Measurements from ENCODE around the gene VPS54.
"Not testable (repeated sequence)": the region's sequence is repeated elsewhere in the genome, so short reads cannot be mapped to it uniquely, and the experiment has no call there.

VPS54 gene

DNA sequence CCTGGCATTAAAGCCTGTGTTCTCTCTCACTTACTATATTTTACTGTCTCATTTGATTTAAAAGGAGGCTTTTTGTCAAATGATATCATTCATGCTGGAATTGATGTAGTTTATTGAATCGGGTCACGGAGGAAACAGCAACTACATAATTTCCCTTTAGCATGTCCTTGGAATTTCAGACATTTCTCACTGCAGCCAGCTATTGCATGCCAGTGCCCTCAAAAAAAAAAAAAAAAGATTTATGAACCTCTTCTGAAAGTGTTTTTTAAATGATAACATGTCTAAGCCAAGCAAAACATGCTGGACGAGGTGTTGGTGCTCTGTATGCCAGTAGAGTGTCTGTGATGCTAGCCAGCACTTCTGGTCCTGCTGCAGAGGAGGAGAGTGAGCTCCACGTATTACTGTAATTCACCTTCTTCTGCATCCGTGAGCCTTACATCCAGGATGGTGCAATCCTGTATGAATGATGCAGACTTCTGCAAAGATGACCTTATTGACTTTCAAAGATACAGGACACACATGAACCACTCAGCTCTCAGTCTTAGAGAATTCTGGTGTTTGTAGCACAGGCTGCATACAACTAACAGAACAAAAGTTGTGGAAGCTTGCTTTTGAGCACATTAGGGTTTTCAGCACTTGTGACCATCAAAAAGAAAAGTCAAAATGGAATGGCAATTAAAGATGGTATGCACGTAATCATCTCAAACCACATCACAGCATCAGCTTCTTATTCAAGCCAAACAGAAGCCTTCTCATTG is 146.5 kb downstream of the VPS54 start:
- DNase-seq (ENCODE audit: low spot score), result peak; percentile 9

DNA sequence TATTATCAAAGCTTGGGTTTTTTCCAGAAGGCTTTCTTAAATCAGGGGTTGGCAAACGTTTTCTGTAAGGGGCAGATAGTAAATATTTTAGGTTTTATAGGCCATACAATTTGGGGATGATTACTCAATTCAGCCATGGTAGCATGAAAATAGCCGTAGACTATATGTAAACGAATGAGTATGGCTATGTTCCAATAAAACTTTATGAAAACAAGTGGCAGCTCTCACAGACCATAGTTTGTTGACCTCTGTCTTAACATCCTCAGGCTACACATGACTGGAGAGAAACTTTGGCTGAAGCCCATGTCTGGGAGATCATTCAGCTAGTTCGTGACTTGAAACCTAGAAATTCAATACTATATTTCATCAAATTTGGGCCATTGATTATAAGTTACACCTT is 147.4 kb downstream of the VPS54 start:
- no peak for DNase-seq (ENCODE audit: low spot score)

DNA sequence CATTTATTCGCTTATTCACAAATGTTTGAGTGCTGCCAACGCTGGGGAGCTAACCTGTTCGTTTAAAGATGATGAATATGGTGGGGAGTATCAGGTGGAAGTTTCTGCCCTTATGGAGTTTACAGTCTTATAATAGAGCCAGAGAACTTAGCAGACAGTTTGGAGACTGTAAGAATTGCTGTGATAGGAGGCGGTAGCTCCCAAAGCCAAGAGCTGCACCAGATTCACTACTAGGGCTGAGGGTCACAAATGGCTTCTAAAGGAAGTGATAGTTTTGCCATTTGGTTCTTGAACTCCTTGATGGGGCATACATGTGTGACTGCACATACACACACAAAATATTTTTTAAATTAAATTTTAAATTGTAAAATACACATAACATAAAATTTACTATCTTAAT is 148.5 kb downstream of the VPS54 start:
- no peak for DNase-seq (ENCODE audit: low spot score)

DNA sequence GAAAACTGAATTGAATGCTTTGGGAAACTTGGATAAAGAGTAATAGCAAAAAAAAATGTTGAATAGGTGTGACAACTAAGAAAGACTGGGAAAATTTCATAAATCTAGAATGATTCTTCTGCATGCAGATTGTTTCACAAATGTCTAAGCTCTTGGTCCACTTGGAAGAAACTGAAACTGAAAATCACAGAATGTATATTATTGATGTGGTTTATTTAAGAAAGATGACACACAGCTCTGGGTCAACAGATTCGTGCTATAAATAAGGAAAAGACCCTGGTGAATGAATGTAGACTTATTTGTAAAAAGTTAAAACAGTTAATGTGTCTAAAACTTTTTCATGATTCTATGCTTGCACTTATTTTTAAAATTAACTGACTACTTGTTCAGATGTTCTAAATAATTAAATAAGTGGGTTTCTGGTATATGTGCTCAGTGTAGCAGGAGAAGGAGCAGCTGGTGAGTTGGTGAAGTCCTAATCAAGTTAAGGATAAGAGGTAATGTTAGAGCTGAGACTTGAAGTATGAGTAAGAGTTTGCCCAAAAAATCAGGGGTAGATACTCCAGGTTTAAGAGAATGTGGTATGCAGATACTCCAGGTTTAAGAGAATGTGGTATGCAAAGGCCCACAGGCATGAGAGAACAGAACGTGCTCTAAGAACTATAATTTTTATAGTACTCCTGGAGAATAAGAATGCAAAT is 153.1 kb downstream of the VPS54 start:
- no peak for DNase-seq (ENCODE audit: low spot score)

DNA sequence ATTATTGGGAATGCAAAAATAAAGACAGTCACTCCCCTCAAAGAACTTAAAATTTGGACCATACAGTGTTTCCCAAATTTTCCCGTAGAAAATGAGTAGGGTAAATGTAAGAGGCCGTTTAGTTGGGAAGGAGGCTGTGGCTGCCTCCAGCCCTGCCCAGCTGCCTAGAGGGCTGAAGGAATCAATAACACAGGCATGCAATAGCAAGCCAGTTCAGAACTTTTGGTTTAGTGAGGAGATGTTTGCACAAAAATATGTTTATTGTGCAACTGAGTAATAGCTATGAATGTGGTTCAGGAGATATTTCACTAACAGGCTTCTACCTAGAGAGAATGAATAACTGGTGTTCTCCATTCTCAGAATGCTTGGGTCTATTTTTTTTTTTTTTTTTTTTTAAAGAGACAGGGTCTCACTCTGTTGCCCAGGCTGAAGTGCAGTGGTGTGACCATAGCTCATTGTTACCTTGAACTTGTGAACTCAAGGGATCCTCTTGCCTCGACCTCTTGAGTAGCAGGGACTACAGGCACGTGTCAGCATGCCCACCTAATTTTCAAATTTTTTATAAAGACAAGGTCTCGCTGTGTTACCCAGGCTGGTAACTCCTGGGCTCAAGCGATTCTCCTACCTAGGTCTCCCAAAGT is 153.9 kb downstream of the VPS54 start:
- DNase-seq (ENCODE audit: low spot score), result peak; percentile 63

DNA sequence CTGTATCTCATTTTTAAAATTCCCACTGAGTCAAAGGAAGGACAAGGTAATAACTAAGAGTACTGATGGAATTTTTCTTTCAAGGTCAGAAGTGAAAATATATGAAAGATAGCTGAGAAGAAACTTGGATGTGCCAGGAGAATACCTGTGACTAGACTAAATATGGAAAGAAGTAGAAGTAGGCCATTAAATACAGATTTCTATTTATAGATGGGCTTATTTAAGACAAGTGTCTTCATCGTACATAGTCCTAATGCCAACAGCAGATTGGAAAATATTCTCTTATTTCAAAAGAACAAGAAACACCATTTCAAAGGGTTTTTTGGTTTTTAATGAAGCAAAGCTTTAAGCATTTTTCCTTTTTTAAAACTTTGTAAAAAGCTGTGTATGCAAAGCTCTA is 155.5 kb downstream of the VPS54 start:
- DNase-seq (ENCODE audit: low spot score), result no peak

DNA sequence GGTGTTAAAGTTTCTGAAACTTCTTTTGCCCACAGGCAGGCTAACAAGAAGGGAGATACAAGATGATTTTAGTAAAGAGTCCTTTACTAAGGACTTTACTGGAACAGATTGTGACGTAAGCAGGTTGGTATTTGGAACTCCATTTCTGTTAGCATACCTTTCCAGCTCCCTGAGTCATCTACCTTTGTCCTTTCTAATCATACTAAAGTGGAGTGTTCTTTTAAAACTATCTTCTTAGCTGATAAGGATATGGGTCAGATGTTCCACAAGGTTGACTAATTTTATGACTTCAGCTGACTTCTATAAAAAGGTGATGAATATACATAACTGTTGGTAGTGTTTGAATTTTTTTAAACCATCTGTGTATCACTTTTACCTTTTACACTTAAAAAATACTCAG is 156.4 kb downstream of the VPS54 start:
- no peak for DNase-seq (ENCODE audit: low spot score)

DNA sequence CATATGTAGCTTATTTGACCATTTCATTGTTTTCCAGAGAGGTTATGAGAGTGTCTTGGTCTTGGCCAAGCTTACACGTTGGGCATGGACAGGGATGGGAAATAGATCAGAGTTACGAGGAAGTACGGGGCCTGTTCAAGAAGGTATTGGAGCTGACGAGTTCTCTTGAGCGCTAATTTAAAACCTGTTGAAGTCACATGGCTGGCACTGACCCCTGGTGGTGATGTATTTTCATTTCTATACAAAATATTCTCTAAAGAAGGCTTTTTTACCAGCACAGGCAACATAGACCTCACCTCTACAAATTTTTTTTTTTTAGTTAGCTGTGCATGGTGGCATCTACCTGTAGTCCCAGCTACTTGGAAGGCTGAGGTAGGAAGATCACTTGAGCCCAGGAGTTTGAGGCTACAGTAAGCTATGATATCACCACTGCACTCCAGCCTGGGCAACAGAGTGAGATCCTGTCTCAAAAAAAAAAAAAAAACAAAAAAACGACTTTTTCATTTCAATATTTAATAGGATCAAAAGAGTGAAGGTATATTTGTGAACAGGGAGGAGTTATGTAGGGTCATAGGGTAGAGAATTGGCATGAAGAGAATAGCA is 157.9 kb downstream of the VPS54 start:
- DNase-seq (ENCODE audit: low spot score), result peak; percentile 59

DNA sequence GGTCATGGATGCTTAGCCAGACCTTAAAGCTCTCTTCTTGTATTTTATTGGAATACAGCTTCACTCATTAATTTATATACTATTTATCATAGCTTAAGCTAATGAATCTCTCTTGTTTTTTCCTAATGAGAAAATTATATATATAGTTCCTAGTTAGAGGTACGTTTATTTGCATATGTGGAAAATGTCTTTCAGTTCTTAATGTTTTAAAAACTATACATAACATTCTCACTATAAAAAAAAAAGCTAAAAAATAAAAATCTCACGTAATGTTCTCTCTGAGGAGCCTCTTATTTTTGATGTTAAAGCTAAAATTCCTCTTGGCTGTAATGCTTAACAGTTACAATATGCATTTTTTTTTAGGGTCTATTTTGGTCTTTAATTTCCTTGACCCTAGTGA is 160.9 kb downstream of the VPS54 start:
- DNase-seq (ENCODE audit: low spot score), result no peak

DNA sequence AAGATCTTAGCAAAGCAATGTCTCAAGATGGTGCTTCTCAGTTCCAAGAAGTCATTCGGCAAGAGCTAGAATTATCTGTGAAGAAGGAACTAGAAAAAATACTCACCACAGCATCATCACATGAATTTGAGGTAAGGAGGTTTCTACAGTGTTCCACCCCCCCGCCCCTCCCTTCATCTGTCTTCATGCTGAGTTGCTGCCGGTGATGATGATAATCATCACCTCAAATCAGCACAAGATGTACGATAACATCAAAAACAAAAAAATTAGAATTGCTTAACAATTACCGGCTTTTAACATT is 163.0 kb downstream of the VPS54 start:
- DNase-seq (ENCODE audit: low spot score), result no peak

DNA sequence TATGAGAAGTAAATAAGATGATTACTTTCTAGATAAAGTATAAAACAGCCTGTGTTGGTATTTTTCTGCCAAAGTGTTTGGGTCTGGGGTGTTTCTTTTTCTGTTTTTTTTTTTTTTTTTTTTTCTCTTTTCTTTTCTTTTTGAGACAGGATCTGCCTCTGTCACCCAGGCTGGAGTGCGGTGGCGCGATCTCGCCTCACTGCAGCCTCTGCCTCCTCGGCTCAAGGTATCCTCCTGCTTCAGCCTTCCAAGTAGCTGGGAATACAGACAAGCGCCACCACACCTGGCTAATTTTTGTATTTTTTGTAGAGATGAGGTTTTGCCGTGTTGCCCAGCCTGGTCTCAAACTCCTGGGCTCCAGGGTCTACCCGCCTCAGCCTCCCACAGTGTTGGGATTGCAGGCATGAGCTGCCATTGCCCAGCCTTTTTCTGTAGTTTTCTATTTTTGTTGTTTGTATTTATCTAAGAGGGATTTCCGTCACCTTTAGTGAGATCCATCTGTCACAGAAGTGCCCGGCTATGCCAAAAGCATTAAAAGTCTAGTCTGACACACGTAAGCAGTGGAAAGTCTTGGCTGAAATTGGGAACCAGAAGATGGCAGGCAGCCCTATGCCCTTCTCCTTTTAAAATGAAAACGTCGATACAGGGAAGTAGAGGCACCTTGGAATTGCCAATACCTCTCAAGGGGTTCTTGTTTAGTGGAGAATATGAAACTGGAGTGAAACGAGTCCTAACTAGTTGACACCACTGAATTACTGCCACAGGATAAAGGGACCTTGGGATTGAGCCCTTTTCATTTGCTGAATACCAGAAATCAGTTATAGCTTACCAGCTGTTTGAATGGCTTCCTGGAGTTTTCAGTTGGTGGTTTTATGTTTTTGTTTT is 163.6 kb downstream of the VPS54 start:
- DNase-seq (ENCODE audit: low spot score), result no peak

DNA sequence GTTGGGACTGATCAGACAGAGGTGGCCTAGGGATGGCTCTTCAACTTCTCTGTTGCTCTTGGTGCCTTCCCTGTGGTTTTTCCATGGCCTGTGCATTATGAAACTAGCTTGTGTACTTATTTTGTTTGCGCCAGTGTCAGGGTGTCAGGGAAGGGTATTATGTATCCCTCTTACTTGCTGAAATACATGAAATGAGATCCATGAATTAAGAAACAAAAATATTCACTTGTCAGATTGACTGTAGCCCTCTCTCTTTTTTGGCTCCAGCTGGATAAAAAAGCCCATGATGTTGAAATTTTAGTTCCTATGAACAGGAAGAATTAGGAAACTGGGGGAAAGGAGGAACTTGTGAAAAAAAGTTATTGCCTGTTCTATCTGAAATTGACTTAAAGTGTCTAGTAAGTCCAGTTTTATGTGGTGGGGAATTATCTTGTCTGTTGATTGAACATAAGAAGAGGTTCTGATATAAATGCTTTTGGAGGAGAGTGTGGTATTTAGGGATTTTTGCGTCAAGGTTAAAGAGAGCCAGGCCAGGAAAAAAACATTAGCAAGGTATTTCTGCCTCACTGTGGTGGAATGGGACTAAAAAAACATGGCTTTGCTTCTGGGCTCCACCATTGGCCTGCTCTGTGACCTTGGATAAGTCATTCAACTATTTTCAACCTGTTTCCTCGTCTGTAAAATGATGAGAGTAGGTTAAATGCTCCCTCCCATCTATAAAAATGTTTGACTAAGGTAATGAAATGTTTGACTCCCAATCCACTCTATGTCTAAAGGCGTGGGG is 165.5 kb downstream of the VPS54 start:
- DNase-seq (ENCODE audit: low spot score), result no peak

DNA sequence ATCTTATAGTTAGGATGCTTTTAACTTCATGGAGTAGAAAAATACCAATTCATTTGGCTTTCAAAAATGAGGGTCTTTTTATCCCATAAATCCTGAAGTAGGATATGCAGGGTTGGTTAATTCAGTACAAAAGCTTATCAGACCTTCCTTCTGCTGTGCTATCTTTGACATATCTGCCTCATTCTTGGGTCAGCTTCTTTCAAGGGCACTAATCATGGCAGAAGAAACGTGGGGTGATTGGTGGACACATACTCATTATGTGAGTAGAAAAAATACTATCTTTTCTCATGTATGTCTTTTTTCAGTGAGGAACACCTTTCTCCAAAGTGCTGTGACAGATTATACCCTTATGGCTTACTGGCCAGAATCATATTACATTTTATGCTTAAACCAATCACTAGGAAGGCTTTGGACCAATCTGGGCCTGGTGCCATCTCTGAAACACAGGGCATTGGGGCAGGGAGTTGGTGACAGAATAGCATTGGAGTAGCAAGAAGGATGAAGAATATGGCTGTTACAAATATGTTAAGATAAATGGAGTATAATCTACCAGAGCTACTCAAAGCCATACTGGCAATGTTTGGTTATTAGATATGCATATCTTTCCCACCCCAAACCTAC is 167.4 kb downstream of the VPS54 start:
- DNase-seq (ENCODE audit: low spot score), result no peak

DNA sequence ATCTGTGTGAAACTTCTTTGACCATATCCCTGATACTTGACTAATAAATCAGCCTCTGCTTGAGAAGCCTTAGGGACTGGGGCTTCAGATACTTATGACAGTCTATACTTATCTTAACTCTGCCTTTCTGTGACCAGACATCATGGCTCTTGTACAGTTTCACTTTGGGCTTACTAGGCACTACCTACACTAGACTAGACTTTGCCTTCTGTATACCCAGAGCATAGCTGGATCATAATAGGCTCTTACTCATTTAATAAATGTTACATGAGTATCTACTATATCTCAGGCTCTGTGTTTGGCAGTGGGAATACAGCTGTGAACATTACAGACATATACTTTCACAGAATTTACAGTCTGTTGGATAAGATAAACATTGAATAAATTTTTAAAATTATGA is 168.6 kb downstream of the VPS54 start:
- DNase-seq (ENCODE audit: low spot score), result no peak

DNA sequence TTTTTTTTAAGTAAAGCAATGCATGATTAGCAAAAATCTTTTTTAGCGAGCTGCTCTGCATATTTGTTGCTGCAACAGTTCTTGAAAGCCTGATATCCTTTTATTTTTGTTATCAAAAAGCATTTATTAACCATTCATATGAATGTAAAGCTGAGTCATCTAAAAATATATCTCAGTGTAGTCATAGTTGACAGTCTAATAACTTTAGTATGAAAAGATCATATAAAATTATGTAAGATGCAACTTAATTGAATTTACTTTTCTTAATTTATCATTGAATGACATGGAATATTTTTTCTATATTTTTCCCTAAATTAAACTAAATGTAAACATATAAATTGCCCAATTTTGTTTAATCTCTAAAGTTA is 169.0 kb downstream of the VPS54 start:
- DNase-seq (ENCODE audit: low spot score), result no peak

DNA sequence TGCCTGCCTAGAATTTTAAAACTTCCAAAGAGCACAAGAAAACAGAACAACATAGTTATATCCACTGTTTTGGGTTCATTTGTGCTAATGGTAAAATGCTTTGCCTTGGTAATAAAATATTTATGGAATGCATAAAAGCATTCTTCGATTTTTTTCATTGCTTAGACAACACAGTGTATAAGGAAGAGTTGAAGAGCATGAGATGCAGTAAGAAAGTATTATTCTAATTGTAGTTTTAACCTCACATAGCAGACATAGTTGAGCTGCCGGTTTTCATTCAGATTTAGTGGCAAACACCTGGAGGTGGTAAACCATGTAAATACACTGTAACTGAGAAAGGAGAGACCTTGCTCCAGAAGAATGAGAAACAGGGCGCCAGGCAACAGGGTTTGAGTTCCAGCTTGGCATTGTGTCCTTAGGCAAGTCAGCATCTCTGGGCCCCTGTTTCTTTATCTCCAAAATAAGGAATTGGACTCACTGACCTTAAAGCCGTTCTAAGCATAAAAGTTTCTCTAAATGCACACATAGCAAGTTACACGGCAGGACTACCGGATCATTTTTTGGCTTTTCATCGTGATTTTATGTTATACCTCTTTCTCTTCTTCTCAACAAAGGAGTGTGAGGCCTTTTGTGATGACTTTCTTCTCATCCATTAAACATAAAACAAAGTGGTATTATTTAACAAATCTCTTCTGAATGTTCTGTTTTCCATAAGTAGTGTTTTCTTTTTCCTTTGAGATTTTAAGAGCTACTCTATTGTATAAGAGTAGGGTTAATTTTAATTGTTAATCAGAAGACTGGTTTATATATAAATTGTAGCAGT is 169.6 kb downstream of the VPS54 start:
- peak; percentile 32 for DNase-seq (ENCODE audit: low spot score)

DNA sequence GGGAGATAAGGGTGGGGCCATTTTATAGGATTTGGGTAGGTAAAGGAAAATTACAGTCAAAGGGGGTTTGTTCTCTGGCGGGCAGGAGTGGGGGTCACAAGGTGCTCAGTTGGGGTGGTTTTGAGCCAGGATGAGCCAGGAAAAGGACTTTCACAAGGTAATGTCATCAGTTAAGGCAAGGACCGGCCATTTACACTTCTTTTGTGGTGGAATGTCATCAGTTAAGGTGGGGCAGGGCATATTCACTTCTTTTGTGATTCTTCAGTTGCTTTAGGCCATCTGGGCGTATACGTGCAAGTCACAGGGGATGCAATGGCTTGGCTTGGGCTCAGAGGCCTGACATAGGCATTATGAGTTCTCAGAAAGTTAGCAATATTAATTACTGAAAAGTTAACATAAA is 171.7 kb downstream of the VPS54 start:
- not testable (repeated sequence) for DNase-seq (ENCODE audit: low spot score)

DNA sequence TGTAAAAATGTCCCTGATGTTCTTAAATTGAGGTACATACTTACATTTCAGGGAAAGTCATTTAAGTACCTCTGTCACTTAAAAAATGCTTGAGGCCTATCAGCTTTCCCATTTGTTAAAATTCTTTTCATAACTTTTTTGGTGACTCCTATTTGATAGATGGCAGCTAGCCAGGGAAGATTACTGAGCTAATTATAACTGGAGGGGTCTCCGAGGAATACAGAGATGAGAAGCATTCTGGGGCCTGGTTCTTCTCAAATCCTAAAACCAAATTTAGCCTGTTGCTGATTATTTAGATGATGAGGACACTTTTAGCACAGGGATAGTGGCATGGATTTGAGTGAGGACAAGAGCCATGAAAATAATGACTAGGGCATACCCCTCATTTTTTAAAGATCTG is 172.7 kb downstream of the VPS54 start:
- DNase-seq (ENCODE audit: low spot score), result no peak

DNA sequence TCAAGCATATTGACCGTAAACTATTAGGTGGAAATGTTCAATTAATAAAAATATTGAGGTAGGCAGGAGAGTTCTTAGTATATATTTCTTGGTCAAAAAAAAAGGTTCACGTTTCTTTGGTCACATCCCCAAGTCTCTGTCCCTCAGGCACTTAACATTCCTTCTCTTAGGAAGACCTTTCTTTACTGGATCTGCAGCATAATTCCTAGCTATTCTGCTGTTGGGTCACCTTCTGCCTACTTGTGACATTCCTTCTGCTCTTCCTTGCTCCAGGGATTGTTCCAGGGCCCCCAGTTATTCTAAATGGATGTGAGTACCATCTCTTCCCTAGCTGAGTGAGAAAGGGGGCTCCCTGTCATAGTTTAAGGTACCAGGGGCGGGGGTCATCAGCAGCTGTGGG is 173.4 kb downstream of the VPS54 start:
- DNase-seq (ENCODE audit: low spot score), result no peak

DNA sequence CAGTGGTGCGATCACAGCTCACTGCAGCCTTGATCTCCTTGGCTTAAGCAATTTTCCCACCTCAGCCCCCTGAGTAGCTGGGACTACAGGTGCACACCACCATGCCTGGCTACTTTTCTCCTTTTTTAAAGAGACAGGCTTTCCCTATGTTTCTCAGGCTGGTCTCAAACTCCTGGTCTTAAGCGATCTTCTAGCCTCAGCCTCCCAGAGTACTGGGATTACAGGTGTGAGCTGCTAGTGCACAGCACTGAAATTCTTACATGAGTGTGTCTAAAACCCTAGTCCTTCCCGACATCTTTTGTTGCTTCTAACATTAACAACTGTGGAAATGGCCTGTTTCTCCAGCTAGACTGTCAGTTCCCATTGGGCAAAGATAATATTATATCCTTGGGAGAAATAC is 174.6 kb downstream of the VPS54 start:
- DNase-seq (ENCODE audit: low spot score), result no peak
